Measurements from ENCODE around the gene VSX1.

DNA sequence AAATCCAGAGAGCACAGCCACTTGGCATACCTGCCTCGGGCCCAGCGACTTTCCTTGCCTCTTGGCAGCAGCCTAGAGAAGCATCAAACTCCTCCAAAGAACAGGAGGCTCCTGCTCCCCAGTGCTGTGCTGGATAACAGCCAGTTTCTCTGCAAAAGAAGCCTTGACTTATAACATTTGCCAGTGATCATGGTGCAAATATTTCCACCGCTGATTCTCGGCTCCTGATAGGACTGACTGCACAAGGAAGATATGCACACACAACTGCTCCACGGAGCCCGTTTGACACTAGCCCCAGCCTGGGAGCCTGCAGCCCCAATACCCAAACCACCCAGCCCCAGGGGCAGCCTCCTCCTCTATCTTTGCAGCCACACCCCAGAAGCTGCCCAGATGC lies 41.5 kb downstream of the VSX1 start:
- TF ChIP-seq, protein P1, sequence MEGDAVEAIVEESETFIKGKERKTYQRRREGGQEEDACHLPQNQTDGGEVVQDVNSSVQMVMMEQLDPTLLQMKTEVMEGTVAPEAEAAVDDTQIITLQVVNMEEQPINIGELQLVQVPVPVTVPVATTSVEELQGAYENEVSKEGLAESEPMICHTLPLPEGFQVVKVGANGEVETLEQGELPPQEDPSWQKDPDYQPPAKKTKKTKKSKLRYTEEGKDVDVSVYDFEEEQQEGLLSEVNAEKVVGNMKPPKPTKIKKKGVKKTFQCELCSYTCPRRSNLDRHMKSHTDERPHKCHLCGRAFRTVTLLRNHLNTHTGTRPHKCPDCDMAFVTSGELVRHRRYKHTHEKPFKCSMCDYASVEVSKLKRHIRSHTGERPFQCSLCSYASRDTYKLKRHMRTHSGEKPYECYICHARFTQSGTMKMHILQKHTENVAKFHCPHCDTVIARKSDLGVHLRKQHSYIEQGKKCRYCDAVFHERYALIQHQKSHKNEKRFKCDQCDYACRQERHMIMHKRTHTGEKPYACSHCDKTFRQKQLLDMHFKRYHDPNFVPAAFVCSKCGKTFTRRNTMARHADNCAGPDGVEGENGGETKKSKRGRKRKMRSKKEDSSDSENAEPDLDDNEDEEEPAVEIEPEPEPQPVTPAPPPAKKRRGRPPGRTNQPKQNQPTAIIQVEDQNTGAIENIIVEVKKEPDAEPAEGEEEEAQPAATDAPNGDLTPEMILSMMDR (conservative IDR thresholded peaks at IDR 0.05 in 1 of 2, IDR thresholded peaks at IDR 0.05 in 1 of 2; ENCODE audit: low read depth in 1 of 2, low read length in 2 of 2) = no peak
- TF ChIP-seq EZH2 (IDR thresholded peaks at IDR 0.05; ENCODE audit: low read length, missing control alignments) = no peak
